AG04449 (cell line): ENCODE results near the gene TMEM80.

ENCODE experiments used
- CTCF ChIA-PET: fragments of 350-600 bp; formaldehyde crosslinking; extraction: SDS; loops from one replicate; lab custom pipeline; 2021; ENCODE audit warnings: antibody characterized with exemption; lab: Yijun Ruan, JAX
- POLR2A ChIA-PET: fragments of 400-600, 350-600 bp; formaldehyde crosslinking; extraction: SDS; loops from one replicate; lab custom pipeline; 2020; ENCODE audit warnings: antibody characterized with exemption, inconsistent platforms; lab: Yijun Ruan, JAX
- DNase-seq: peaks from one replicate; pipeline ENCODE4 v3.0.0-alpha.2; 2010; ENCODE audit warnings: low read depth, low spot score
- H3K4me3 ChIP-seq: 2 replicates; pipeline ENCODE4 v1.5.1; 2011; ENCODE audit warnings: low read depth, mild to moderate bottlenecking, control low read depth, low read length
- TF ChIP-seq, protein P1 (sequence below): IDR thresholded peaks from one replicate; pipeline ENCODE4 v1.5.1; 2011; ENCODE audit warnings: mild to moderate bottlenecking, moderate library complexity, low read length, control low read depth, inconsistent platforms; ENCODE audit not compliant: insufficient read depth; ENCODE audit errors: missing control alignments

The TMEM80 gene

DNA sequence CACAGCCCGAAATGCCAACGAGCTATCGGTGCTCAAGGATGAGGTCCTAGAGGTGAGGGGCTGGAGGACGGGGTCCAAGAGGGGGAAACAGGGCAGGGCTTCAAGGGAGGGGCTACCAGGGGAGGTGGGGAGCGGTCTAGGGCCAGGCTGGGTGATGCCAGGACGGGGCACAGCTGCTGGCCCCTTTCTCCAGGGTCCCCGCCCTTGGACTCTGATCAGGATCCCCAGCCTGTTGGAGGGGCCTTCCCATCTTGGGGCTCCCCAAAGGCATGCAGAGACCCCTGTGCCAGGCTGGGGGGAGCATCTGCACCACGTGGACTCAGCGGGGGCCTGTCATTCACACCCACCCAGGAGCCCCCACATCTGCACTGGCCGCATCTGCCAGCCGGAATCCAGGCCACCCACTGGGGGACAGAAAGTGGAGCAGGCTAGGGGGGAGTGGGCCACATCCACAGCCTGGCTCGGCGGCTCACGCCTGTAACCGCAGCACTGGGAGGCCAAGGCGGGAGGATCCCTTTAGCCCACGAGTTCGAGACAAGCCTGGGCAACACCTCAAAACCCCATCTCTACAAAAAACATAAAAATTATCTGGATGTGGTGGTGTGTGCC, 29.3 kb downstream of the TMEM80 start:
- ChIA-PET CTCF (interaction anchor here (0.8 to 10.2 kb wide), 7 partner anchors 8 to 171 kb away, joined by 3 to 198 read pairs (median 16); partner anchors contain the start of genes DEAF1, EPS8L2 and TMEM80), POLR2A (interaction anchor here (0.6 kb wide), 1 partner anchor 144 kb away, joined by 4 read pairs; no protein-coding TSS in a partner anchor)
- no peak for DNase-seq
- H3K4me3 ChIP-seq: no peak overlapping the region
- TF ChIP-seq, protein P1, sequence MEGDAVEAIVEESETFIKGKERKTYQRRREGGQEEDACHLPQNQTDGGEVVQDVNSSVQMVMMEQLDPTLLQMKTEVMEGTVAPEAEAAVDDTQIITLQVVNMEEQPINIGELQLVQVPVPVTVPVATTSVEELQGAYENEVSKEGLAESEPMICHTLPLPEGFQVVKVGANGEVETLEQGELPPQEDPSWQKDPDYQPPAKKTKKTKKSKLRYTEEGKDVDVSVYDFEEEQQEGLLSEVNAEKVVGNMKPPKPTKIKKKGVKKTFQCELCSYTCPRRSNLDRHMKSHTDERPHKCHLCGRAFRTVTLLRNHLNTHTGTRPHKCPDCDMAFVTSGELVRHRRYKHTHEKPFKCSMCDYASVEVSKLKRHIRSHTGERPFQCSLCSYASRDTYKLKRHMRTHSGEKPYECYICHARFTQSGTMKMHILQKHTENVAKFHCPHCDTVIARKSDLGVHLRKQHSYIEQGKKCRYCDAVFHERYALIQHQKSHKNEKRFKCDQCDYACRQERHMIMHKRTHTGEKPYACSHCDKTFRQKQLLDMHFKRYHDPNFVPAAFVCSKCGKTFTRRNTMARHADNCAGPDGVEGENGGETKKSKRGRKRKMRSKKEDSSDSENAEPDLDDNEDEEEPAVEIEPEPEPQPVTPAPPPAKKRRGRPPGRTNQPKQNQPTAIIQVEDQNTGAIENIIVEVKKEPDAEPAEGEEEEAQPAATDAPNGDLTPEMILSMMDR: no peak

DNA sequence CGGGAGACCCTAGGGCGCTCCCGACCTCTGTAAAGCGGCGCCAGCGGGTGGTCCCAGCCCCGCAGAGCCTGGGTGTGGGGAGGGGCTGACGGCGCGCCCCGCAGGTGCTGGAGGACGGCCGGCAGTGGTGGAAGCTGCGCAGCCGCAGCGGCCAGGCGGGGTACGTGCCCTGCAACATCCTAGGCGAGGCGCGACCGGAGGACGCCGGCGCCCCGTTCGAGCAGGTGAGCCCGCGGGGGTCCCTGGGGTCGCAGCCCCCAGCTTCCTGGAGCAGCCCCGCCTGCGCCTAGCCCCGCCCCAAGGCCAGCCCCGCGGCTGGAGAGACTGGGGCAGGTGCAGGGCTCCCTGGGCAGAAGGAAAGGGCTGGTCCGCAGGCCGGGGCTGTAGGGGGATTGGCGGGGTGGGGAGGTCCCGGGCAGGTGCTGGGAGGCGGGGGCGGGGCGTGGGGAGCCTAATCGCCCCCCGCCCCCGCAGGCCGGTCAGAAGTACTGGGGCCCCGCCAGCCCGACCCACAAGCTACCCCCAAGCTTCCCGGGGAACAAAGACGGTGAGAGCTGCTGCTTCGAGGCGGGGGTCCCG, 30.1 kb downstream of the TMEM80 start:
- H3K4me3 ChIP-seq: no peak overlapping the region
- POLR2A ChIA-PET: interaction anchor here (0.6 to 1.5 kb wide), 4 partner anchors 19 to 71 kb away, joined by 3 to 7 read pairs (median 4); partner anchors contain the start of gene TALDO1
- no peak for DNase-seq
- CTCF ChIA-PET: interaction anchor here (0.9 to 10.2 kb wide), 7 partner anchors 13 to 192 kb away, joined by 3 to 198 read pairs (median 9); partner anchors contain the start of genes DEAF1, EPS8L2, TALDO1 and TMEM80
- TF ChIP-seq, protein P1: no peak

DNA sequence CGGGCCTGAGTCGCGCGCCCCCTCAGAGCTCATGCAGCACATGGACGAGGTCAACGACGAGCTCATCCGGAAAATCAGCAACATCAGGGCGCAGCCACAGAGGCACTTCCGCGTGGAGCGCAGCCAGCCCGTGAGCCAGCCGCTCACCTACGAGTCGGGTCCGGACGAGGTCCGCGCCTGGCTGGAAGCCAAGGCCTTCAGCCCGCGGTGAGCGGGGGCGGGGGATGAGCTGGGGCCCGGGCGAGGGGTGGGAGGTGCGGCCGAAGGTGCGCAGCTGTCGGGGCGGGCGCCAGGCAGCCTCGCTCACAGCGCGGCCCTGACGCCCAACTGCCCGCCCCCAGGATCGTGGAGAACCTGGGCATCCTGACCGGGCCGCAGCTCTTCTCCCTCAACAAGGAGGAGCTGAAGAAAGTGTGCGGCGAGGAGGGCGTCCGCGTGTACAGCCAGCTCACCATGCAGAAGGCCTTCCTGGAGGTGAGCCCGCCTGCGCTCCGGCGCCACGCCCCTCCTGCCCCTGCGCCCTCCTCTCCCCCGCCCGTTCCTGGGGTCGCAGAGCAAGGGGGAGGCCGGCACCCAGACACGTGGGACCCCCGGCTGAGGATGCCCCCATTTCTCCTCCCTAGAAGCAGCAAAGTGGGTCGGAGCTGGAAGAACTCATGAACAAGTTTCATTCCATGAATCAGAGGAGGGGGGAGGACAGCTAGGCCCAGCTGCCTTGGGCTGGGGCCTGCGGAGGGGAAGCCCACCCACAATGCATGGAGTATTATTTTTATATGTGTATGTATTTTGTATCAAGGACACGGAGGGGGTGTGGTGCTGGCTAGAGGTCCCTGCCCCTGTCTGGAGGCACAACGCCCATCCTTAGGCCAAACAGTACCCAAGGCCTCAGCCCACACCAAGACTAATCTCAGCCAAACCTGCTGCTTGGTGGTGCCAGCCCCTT, 30.9 kb downstream of the TMEM80 start:
- no peak for DNase-seq
- TF ChIP-seq, protein P1: no peak
- CTCF ChIA-PET: interaction anchor here (0.7 to 10.2 kb wide), 19 partner anchors 8 to 192 kb away, joined by 3 to 198 read pairs (median 6); partner anchors contain the start of genes DEAF1, EPS8L2, GATD1 and TALDO1
- H3K4me3 ChIP-seq: no peak overlapping the region
- POLR2A ChIA-PET: interaction anchor here (0.6 to 1.5 kb wide), 4 partner anchors 20 to 70 kb away, joined by 3 to 7 read pairs (median 4); partner anchors contain the start of gene TALDO1

DNA sequence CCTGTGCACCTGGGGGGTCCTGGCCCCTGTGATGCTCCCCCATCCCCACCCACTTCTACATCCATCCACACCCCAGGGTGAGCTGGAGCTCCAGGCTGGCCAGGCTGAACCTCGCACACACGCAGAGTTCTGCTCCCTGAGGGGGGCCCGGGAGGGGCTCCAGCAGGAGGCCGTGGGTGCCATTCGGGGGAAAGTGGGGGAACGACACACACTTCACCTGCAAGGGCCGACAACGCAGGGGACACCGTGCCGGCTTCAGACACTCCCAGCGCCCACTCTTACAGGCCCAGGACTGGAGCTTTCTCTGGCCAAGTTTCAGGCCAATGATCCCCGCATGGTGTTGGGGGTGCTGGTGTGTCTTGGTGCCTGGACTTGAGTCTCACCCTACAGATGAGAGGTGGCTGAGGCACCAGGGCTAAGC, 31.7 kb downstream of the TMEM80 start:
- ChIA-PET CTCF (interaction anchor here (0.6 to 10.2 kb wide), 20 partner anchors 8 to 193 kb away, joined by 3 to 198 read pairs (median 4); partner anchors contain the start of genes DEAF1, EPS8L2, GATD1 and TALDO1), POLR2A (interaction anchor here (1.5 kb wide), 1 partner anchor 20 kb away, joined by 7 read pairs; no protein-coding TSS in a partner anchor)
- H3K4me3 ChIP-seq: no peak overlapping the region
- no peak for DNase-seq
- TF ChIP-seq, protein P1: no peak

DNA sequence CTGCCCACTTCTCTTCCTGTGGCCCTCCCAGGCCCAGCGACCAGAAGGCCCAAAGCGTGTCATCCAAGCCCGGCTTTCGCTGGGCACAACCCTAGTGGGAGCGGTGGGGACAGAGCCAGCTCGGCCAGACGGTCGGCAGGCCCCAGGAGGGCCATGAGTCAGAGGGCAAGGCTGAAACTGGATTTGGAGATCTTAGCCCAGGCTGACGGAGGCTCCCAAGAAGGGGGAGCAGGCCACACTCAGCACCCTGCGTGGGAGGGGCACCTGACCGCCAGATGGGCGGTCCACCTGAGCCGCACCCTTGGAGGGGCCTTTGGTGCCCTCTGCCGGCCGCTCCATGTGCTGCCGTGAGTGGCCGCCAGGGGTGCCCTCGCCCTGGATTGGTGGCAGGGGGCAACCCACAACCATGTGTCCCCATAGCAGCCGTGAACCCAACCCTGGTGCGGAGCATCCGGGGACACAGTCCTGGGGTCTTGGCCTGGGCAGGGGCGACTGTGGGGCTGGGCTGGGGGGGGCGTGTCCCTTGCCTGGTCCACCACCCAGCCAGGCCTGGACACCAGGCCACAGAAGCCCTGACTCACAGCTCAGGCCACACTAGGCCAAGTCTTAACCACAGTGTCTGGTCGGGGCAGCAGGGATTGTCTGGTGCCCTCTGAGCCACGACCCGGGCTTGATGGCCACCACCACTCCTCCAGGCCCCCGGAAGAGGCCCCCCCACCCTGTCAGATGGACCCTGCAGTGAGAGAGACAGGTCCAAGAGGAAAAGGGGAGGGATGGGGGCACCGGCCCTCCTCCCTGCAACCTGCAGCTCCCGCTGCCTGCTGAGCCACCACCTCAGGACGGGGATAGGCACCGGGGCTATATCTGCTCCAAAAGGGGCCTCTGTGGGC, 32.5 kb downstream of the TMEM80 start:
- ChIA-PET CTCF (interaction anchor here (0.6 to 10.2 kb wide), 21 partner anchors 8 to 192 kb away, joined by 3 to 198 read pairs (median 4); partner anchors contain the start of genes DEAF1, EPS8L2, GATD1 and TALDO1), POLR2A (no interaction called here)
- TF ChIP-seq, protein P1: peak; percentile 99
- no peak overlapping the region for H3K4me3 ChIP-seq
- no peak for DNase-seq
